ENCODE measurements around the gene MPHOSPH9. TPM values are rescaled to one million over a fixed set of nuclear protein-coding genes. Genes with fewer than 3 reads are reported as not detected.
A peak's percentile ranks its signal among the peaks of the same experiment; 100 is the strongest.

The MPHOSPH9 gene
- total and polyA plus RNA-seq, 2 donors (not counting 1 experiment from before 2014, with no cell fraction given), result 17.2 to 50.5 TPM

DNA sequence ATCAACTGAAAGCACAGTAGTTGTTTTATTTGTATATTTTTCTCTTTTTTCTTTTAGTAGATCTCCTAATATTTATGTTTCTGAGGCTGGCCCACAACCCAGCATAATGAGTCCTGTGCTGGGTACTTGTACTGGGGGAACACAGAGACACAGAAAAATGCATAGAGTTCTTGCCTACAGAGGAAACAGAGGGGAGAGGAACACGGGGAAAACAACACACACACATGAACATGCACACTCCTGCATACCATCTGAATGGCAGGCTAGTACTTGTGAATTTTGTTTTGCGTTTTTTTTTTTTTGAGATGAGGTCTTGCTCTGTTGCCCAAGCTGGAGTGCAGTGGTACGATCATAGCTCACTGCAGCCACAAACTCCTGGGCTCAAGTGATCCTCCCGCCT lies 103.3 kb downstream of the MPHOSPH9 start:
- Histone ChIP-seq H3K4me3 (replicated peaks in 1 of 4; ENCODE audit: control extremely low read depth in 1 of 4, insufficient read depth in 1 of 4, low read depth in 3 of 4, low read length in 4 of 4) (no peak overlapping the region), H3K27ac (ENCODE audit: insufficient read depth, low read length) (no peak overlapping the region), H3K36me3 (ENCODE audit: control insufficient read depth, insufficient read depth, low read length) (no peaks in the 10 kb centered on the region), H3K9ac (ENCODE audit: insufficient read depth, low read length) (no peak overlapping the region), H3K4me1 (ENCODE audit: control insufficient read depth, extremely low read depth, insufficient read depth, low read length) (peaks cover 16% of the 10 kb centered on the region), H3K4me2 (ENCODE audit: extremely low read depth, insufficient read depth, low read length) (no peak overlapping the region), H3K79me2 (ENCODE audit: control insufficient read depth, insufficient read depth, low read length) (peaks cover 2% of the 10 kb centered on the region), H4K20me1 (ENCODE audit: control insufficient read depth, extremely low read depth, insufficient read depth, low read length) (no peaks in the 10 kb centered on the region), H3K9me3 (ENCODE audit: control insufficient read depth, insufficient read depth, low read depth, low read length) (no peaks in the 10 kb centered on the region), H3K27me3 (ENCODE audit: control insufficient read depth, insufficient read depth, low read length) (no peaks in the 10 kb centered on the region), H2AFZ (ENCODE audit: low read length) (no peak overlapping the region)
- no peak for DNase-seq (ENCODE audit: low read depth in 2 of 2)
- TF ChIP-seq, protein P1, sequence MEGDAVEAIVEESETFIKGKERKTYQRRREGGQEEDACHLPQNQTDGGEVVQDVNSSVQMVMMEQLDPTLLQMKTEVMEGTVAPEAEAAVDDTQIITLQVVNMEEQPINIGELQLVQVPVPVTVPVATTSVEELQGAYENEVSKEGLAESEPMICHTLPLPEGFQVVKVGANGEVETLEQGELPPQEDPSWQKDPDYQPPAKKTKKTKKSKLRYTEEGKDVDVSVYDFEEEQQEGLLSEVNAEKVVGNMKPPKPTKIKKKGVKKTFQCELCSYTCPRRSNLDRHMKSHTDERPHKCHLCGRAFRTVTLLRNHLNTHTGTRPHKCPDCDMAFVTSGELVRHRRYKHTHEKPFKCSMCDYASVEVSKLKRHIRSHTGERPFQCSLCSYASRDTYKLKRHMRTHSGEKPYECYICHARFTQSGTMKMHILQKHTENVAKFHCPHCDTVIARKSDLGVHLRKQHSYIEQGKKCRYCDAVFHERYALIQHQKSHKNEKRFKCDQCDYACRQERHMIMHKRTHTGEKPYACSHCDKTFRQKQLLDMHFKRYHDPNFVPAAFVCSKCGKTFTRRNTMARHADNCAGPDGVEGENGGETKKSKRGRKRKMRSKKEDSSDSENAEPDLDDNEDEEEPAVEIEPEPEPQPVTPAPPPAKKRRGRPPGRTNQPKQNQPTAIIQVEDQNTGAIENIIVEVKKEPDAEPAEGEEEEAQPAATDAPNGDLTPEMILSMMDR (conservative IDR thresholded peaks at IDR 0.05 in 1 of 2, IDR thresholded peaks at IDR 0.05 in 1 of 2; ENCODE audit: low read depth in 1 of 2, low read length in 2 of 2), result no peak
- TF ChIP-seq EZH2 (IDR thresholded peaks at IDR 0.05; ENCODE audit: low read length, missing control alignments), result no peak

DNA sequence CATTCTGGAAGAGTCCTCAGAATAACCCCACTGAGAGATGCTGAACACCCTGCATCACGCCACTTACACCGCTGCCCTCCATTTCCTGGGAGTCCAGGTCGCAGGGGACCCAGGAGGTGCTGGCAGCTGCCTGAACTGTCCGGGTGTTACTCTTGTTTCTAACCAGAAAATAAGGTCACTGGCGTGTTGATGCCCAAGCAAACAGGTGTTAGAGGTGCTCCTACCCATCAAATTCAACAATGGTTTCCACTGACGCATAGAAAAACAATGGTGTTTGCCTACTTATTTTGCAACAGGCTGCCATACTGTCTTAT lies 105.8 kb downstream of the MPHOSPH9 start:
- Histone ChIP-seq H4K20me1 (ENCODE audit: control insufficient read depth, extremely low read depth, insufficient read depth, low read length) (no peaks in the 10 kb centered on the region), H3K36me3 (ENCODE audit: control insufficient read depth, insufficient read depth, low read length) (no peaks in the 10 kb centered on the region), H3K27ac (ENCODE audit: insufficient read depth, low read length) (peak overlapping the region; percentile 87), H3K79me2 (ENCODE audit: control insufficient read depth, insufficient read depth, low read length) (peaks cover 4% of the 10 kb centered on the region), H2AFZ (ENCODE audit: low read length) (no peak overlapping the region), H3K9ac (ENCODE audit: insufficient read depth, low read length) (no peak overlapping the region), H3K4me2 (ENCODE audit: extremely low read depth, insufficient read depth, low read length) (no peak overlapping the region), H3K9me3 (ENCODE audit: control insufficient read depth, insufficient read depth, low read depth, low read length) (no peaks in the 10 kb centered on the region), H3K27me3 (ENCODE audit: control insufficient read depth, insufficient read depth, low read length) (no peaks in the 10 kb centered on the region), H3K4me1 (ENCODE audit: control insufficient read depth, extremely low read depth, insufficient read depth, low read length) (peaks cover 13% of the 10 kb centered on the region), H3K4me3 (replicated peaks in 1 of 4; ENCODE audit: control extremely low read depth in 1 of 4, insufficient read depth in 1 of 4, low read depth in 3 of 4, low read length in 4 of 4) (no peak overlapping the region)
- no peak for DNase-seq (ENCODE audit: low read depth in 2 of 2)
- TF ChIP-seq EZH2 (IDR thresholded peaks at IDR 0.05; ENCODE audit: low read length, missing control alignments), result no peak
- TF ChIP-seq, protein P1 (conservative IDR thresholded peaks at IDR 0.05 in 1 of 2, IDR thresholded peaks at IDR 0.05 in 1 of 2; ENCODE audit: low read depth in 1 of 2, low read length in 2 of 2), result no peak

DNA sequence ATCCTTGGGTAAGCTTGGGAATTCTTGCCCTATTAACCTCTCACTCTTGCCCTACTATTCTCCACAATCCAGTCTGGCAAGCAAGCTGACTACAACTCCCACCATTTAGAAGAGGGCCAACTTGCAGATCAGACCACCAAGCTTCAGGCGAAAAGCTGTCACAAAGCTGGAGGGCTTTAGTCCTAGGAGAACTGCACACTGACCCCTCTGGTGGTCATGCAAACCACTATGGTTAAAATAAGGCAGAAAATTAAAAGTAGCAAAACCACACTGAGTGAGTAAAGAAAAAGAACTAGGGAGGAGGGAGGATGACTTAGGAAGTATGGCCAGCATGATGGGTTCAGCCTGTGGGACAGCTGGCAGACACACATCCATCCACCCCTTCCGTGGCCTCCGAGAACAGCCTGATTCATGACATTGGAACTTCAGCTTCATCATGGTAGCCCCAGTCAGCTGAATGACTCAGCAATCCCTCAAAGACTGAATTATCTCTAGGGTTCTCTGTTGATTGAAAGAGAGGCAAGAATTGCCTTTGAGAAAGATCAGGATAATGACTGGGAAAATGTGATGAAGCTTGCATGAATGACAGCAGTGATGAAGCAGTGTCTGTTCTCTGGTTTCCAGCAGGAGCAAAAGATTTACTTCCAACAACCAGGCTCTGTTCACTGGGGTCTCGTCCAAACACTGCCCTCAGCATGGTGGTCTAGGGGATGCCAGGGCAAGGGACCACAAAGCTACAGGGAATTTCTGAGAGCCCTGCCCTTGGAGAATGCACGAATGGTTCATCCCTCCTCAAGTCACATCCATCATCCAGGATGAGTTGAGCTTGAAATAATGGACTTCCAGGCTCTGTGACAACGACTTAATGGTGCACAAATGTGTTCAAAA lies 106.4 kb downstream of the MPHOSPH9 start:
- DNase-seq (ENCODE audit: low read depth in 2 of 2), result peak; percentile 97 to 99
- no peaks in the 10 kb centered on the region for H3K9me3 ChIP-seq (ENCODE audit: control insufficient read depth, insufficient read depth, low read depth, low read length)
- H3K9ac ChIP-seq (ENCODE audit: insufficient read depth, low read length), result no peak overlapping the region
- no peaks in the 10 kb centered on the region for H4K20me1 ChIP-seq (ENCODE audit: control insufficient read depth, extremely low read depth, insufficient read depth, low read length)
- TF ChIP-seq, protein P1 (conservative IDR thresholded peaks at IDR 0.05 in 1 of 2, IDR thresholded peaks at IDR 0.05 in 1 of 2; ENCODE audit: low read depth in 1 of 2, low read length in 2 of 2), result peak; percentile 36 to 54
- no peak for TF ChIP-seq EZH2 (IDR thresholded peaks at IDR 0.05; ENCODE audit: low read length, missing control alignments)
- H3K79me2 ChIP-seq (ENCODE audit: control insufficient read depth, insufficient read depth, low read length), result peaks cover 4% of the 10 kb centered on the region
- no peak overlapping the region for H2AFZ ChIP-seq (ENCODE audit: low read length)
- H3K4me1 ChIP-seq (ENCODE audit: control insufficient read depth, extremely low read depth, insufficient read depth, low read length), result peaks cover 13% of the 10 kb centered on the region
- peak overlapping the region in 1 of 4 experiments; percentile 5 for H3K4me3 ChIP-seq (replicated peaks in 1 of 4; ENCODE audit: control extremely low read depth in 1 of 4, insufficient read depth in 1 of 4, low read depth in 3 of 4, low read length in 4 of 4)
- H3K4me2 ChIP-seq (ENCODE audit: extremely low read depth, insufficient read depth, low read length), result peak overlapping the region; percentile 70
- H3K36me3 ChIP-seq (ENCODE audit: control insufficient read depth, insufficient read depth, low read length), result no peaks in the 10 kb centered on the region
- no peaks in the 10 kb centered on the region for H3K27me3 ChIP-seq (ENCODE audit: control insufficient read depth, insufficient read depth, low read length)
- H3K27ac ChIP-seq (ENCODE audit: insufficient read depth, low read length), result peak overlapping the region; percentile 87
